ENCODE data around the gene CSRP1.
A peak's percentile ranks its signal among the peaks of the same experiment; 100 is the strongest.
"Not testable (repeated sequence)": the region's sequence is repeated elsewhere in the genome, so short reads cannot be mapped to it uniquely, and the experiment has no call there.

CSRP1 gene

GRCh38 chr1:201506557-201507359 is at the start of gene CSRP1:
Gene CSRP1, minus strand, starts transcription at chr1:201507123. Its CDS starts 10,820 bp downstream, at chr1:201496303.
- DNase-seq (ENCODE audit: low read depth in 4 of 4, low spot score in 1 of 4), result peak; percentile 59 to 78 (median 68)

- DNase-seq (ENCODE audit: low read depth in 4 of 4, low spot score in 1 of 4), result no peak
These were observed 48.6 kb upstream of the CSRP1 start for GRCh38 chr1:201555593-201555945.

- DNase-seq (ENCODE audit: low read depth in 4 of 4, low spot score in 1 of 4), result no peak
These were observed 48.1 kb upstream of the CSRP1 start for GRCh38 chr1:201554789-201555592.

- no peak for DNase-seq (ENCODE audit: low read depth in 4 of 4, low spot score in 1 of 4)
These were observed 47.3 kb upstream of the CSRP1 start for GRCh38 chr1:201554190-201554600.

- DNase-seq (ENCODE audit: low read depth in 4 of 4, low spot score in 1 of 4), result no peak
These were observed 46.7 kb upstream of the CSRP1 start for GRCh38 chr1:201553496-201554189.

GRCh38 chr1:201552941-201553351 is 46.0 kb upstream of the CSRP1 start:
- DNase-seq (ENCODE audit: low read depth in 4 of 4, low spot score in 1 of 4), result no peak

- no peak for DNase-seq (ENCODE audit: low read depth in 4 of 4, low spot score in 1 of 4)
These were observed 45.2 kb upstream of the CSRP1 start for GRCh38 chr1:201551877-201552731.

GRCh38 chr1:201551096-201551495 is 44.2 kb upstream of the CSRP1 start:
- no peak for DNase-seq (ENCODE audit: low read depth in 4 of 4, low spot score in 1 of 4)

- DNase-seq (ENCODE audit: low read depth in 4 of 4, low spot score in 1 of 4), result not testable (repeated sequence)
These were observed 42.6 kb upstream of the CSRP1 start for GRCh38 chr1:201549522-201549921.

GRCh38 chr1:201545851-201546492 is 39.0 kb upstream of the CSRP1 start:
- no peak for DNase-seq (ENCODE audit: low read depth in 4 of 4, low spot score in 1 of 4)

- DNase-seq (ENCODE audit: low read depth in 4 of 4, low spot score in 1 of 4), result no peak
These were observed 37.8 kb upstream of the CSRP1 start for GRCh38 chr1:201544710-201545109.

- no peak for DNase-seq (ENCODE audit: low read depth in 4 of 4, low spot score in 1 of 4)
These were observed 37.1 kb upstream of the CSRP1 start for GRCh38 chr1:201543871-201544642.

GRCh38 chr1:201542309-201543035 is 35.5 kb upstream of the CSRP1 start:
- no peak for DNase-seq (ENCODE audit: low read depth in 4 of 4, low spot score in 1 of 4)

- DNase-seq (ENCODE audit: low read depth in 4 of 4, low spot score in 1 of 4), result no peak
These were observed 34.2 kb upstream of the CSRP1 start for GRCh38 chr1:201540846-201541735.

- no peak for DNase-seq (ENCODE audit: low read depth in 4 of 4, low spot score in 1 of 4)
These were observed 32.9 kb upstream of the CSRP1 start for GRCh38 chr1:201539561-201540431.

GRCh38 chr1:201538612-201539551 is 32.0 kb upstream of the CSRP1 start, which contains the start of gene NAV1:
Gene NAV1, plus strand, starts transcription at chr1:201539127. Its CDS starts 83,758 bp downstream, at chr1:201622885.
- no peak for DNase-seq (ENCODE audit: low read depth in 4 of 4, low spot score in 1 of 4)
